Measurements from ENCODE around the gene PABPC1L2A.
"Not testable (repeated sequence)": the region's sequence is repeated elsewhere in the genome, so short reads cannot be mapped to it uniquely, and the experiment has no call there.

DNA sequence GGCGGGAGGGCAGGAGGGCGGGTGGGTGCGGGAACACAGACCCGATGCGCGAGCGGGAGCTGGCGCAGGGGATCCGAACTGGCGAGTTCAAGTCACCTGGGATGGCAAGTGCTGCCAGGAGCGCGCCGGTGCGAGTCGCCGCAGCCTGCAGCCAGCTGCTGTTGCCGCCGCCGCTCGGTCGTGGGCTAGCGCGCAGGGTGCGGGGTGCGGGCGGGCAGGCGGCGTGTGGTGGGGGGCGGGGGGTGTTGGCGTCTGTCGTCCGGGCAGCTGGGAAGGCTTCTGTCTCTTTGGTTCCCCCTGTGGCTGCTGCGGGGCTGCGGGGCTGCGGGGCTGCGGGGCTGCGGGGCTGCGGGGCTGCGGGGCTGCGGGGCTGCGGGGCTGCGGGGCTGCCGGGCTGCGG, 572 bp upstream of the PABPC1L2A start:
- TF ChIP-seq, protein P1, sequence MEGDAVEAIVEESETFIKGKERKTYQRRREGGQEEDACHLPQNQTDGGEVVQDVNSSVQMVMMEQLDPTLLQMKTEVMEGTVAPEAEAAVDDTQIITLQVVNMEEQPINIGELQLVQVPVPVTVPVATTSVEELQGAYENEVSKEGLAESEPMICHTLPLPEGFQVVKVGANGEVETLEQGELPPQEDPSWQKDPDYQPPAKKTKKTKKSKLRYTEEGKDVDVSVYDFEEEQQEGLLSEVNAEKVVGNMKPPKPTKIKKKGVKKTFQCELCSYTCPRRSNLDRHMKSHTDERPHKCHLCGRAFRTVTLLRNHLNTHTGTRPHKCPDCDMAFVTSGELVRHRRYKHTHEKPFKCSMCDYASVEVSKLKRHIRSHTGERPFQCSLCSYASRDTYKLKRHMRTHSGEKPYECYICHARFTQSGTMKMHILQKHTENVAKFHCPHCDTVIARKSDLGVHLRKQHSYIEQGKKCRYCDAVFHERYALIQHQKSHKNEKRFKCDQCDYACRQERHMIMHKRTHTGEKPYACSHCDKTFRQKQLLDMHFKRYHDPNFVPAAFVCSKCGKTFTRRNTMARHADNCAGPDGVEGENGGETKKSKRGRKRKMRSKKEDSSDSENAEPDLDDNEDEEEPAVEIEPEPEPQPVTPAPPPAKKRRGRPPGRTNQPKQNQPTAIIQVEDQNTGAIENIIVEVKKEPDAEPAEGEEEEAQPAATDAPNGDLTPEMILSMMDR (conservative IDR thresholded peaks at IDR 0.05; ENCODE audit: low read depth, low read length) = not testable (repeated sequence)
- not testable (repeated sequence) for TF ChIP-seq EZH2 (IDR thresholded peaks at IDR 0.05; ENCODE audit: borderline replicate concordance, low read depth, low read length, poor library complexity, severe bottlenecking)

Data from A673 (cell line).